Right ventricle myocardium inferior (tissue), 1 donor: ENCODE measurements around the gene RAD51B. TPM values are rescaled to one million over a fixed set of nuclear protein-coding genes. Genes with fewer than 3 reads are reported as not detected.
"Not testable (repeated sequence)": the region's sequence is repeated elsewhere in the genome, so short reads cannot be mapped to it uniquely, and the experiment has no call there.

Experiments
- ATAC-seq: fragments of 200-7000 bp; cut with Tn5 transposase; one replicate; pipeline ENCODE4 v1.9.1; 2020; ENCODE audit warnings: mild to moderate bottlenecking, moderate library complexity
- DNase-seq: peaks from one replicate; pipeline ENCODE4 v3.0.0; 2021; ENCODE audit errors: missing footprints
- intact Hi-C: fragments of 100-400 bp; cut with DNase I; formaldehyde crosslinking; loops from one replicate; pipeline ENCODE4 v1.11.0; 2022
- long read RNA-seq: library from polyadenylated mRNA; unstranded; transcript quantifications from one replicate; pipeline ENCODE4 v2.0.0, GENCODE V29; 2021
- total RNA-seq: library from RNA; stranded (reverse); fragmentation: NEBNext Ultra II Directional; extraction: Animal tissue kit (Norgen Biotek cat#: 25700); gene quantifications from one replicate; pipeline ENCODE4 v1.2.1, GENCODE V29; 2021
- donor health status: DM: no; HTN: yes; CAD: no; lungs with severe emphysema.

Gene RAD51B
- 4.1 TPM for total RNA-seq
- long read RNA-seq = 0 reads

DNA sequence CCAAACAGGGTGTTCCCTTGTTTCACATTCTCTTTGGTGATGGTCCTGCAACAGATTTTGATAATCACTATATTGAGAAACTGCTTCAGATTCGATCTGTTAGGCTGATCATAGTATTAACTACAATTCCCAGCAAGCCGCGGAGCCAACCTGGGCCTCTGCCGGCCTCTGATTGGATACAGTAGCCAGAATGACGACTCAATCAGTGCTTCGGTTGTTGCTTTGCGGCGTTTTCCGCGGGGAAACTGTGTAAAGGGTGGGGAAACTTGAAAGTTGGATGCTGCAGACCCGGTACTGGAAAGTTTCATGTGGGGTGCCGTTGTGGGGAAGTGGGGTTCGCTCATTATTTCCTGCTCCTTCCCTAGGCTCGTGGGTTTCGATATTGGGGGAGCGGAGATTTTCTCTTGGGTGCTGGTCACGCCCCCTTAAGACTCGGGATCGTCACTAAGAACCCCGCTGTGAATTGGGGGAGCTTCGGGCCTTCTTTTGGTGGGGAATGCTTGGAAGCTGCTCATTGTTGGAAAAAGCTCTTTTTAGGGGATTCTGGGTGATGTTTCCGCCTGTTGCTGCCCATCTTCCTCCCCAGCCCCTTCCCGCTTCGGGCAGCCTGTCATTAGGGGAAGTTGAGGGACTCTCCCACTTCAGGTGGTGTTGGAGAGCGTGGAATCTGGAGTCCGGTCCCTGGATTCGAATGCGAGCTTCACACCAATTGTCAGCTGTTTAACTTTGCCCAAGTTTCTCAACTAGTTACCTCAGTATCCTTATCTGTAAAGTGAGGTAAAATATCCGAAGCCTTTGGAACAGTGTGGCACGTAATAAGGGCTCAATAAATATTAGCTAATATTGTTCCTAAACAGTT lies at the start of gene RAD51B:
RAD51B (plus strand) TSS at position 217 of the 859 bp plus-strand sequence.
- peak; percentile 93 for DNase-seq
- intact Hi-C loops = no loop called here

GRCh38 chr14:67773844-67774377 lies 45.7 kb upstream of the RAD51B start:
- DNase-seq (no peak), ATAC-seq (no peak)
- intact Hi-C loops = no loop called here

More for the DNA sequence above, at the start of gene RAD51B:
- ATAC-seq = peak; percentile 85

GRCh38 chr14:67776653-67777322 lies 42.8 kb upstream of the RAD51B start:
- intact Hi-C loops = no loop called here
- ATAC-seq = no peak
- no peak for DNase-seq

- intact Hi-C loops = no loop called here
- DNase-seq = no peak
- no peak for ATAC-seq
These were observed 40.8 kb upstream of the RAD51B start for GRCh38 chr14:67778792-67779191.

DNA sequence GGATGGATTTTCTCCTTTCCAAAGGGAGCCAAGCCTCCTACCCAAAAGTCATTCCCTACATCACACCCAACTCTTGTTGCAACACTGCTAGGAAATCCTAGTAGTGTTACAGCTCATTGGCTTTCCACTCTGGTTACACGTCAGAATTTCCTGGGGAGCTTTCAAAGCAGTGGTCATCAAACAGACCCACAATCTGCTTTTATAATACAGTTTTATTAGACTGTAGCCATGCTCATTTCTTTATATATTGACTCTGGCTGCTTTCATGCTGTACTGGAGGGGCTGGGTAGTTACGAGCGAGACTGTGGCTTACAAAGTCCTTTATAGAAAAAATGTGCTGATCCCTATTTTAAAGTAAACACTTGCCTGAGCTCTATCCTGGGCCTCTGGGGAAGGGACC lies 37.5 kb upstream of the RAD51B start:
- ATAC-seq = no peak
- DNase-seq = no peak
- intact Hi-C loops = no loop called here

DNA sequence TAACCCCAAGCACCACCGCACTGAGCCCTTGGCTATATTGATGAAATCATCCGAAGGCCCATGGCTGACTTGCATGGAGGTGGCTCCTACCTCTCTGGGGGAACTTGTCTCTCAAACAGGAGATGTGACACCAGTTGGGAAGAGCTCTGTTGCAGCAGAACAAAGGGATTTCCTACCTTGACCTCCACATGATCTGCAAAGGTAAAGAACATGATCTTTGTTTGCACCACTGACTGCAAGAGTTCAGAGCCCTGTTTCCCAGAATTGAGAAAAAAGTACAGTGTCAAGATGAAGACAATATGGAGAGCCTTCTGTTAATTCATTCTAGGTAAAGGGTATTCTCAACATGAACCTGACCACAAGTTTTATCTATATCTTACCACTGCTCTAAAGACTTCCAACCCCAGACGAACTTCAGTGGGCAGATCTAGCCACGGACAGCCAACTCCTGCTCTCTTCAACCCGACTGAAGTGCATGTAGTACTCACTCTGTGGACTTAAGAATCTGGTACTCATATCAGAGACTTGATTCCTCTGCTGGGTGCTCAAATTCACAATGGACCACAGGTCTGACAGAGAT lies 35.2 kb upstream of the RAD51B start:
- intact Hi-C loops = no loop called here
- ATAC-seq (no peak), DNase-seq (no peak)

- peak; percentile 40 for ATAC-seq
- intact Hi-C loops = no loop called here
- no peak for DNase-seq
These were observed 34.1 kb upstream of the RAD51B start for GRCh38 chr14:67785270-67786109.

DNA sequence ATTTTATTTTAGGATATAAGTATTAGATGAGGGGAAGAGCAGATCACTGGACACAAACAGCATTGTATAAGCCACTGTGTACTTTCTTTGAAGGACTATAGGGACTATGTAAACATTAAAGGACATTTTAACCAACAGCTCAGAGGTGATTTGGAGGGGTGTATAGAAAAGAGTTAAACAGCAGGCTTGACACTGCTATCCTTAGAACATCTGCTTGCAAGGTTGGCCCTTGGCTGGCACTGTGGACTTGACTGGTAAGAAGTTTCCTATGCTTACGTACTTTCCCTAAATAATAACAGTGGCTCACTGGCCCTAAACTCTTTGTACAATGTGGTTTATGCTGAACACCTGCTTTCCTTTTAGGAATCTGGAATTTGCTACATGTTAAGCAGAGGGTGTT lies 31.9 kb upstream of the RAD51B start:
- DNase-seq = no peak
- intact Hi-C loops = no loop called here
- no peak for ATAC-seq

- no peak for ATAC-seq
- intact Hi-C loops = no loop called here
- DNase-seq = no peak
These were observed 20.8 kb upstream of the RAD51B start for GRCh38 chr14:67798731-67799130.

DNA sequence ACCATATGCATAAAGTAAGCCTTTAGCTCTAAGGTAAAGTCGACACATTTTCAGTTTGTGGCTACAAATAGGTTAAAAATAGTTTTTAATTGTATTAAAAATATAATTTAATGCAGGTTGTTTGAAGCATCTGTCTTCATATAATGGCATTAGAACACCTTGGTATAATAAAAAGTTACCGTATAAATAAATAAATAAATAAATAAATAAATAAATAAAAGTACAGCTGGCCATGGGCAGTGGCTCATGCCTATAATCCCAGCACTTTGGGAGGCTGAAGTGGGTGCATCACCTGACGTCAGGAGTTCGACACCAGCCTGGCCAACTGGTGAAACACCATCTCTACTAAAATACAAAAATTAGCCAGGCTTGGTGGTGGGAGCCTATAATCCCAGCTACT lies 18.8 kb upstream of the RAD51B start:
- ATAC-seq (no peak), DNase-seq (no peak)
- intact Hi-C loops = no loop called here

DNA sequence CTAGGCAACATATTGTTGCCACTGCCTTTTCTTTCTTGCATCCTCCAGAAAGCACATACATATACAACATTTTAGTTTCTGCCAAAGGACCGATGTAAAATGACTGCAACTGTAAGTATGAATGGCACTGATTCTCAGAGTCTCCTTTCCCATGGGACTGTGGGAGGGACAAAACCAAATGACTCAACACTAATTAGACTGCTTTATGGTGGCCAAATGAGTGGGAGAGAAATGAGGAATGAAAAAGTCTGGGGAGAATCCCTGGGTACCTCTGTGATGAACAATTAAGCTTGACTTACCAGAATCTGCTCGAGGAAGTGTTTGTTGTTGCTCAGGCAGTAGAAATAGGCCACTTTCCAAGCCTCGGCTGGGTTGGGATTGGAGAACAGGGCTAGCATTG lies 13.3 kb upstream of the RAD51B start:
- intact Hi-C loops = no loop called here
- ATAC-seq = no peak
- DNase-seq = no peak

GRCh38 chr14:67814821-67815220 lies 4.8 kb upstream of the RAD51B start:
- DNase-seq (no peak), ATAC-seq (no peak)
- intact Hi-C loops = no loop called here

GRCh38 chr14:67815573-67816225 lies 3.9 kb upstream of the RAD51B start:
- DNase-seq = no peak
- intact Hi-C loops = no loop called here
- ATAC-seq = no peak

GRCh38 chr14:67816326-67817002 lies 3.1 kb upstream of the RAD51B start, which contains the start of gene ZFYVE26:
TSS of gene ZFYVE26 (minus strand) at chr14:67816590. CDS start at chr14:67815963, 627 bp downstream.
- ATAC-seq (peak; percentile 95), DNase-seq (peak; percentile 92)
- intact Hi-C loops = no loop called here

DNA sequence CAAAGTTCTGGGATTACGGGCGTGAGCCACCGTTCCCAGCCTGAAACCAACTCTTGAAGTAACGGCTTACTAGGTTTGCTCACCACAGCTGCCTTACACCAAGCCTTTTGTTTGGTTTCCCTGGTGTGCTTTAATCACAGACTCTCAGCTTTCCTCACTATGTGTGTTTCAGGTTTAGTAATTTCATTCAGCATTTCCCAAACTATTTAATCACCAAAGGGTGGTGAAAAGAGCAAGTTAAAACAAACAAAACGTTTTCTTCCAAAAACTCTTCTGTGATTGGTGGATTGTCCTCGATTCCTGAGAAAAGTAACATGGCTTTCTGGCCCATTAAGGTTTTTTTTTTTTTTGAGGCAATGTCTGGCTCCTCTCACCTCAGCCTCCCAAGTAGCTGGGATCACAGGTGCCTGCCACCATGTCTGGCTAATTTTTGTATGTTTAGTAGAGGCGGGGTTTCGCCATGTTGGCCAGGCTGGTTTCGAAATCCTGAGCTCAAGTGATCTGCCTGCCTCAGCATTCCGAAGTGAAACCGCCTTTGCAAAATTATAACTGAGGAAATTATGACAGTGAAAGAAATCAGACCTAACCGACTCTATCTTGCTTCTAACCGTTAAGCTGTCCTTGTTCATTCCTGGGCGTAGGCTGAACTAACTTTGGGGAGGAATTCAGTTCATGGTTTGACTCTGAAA lies 1.7 kb upstream of the RAD51B start:
- ATAC-seq (no peak), DNase-seq (no peak)
- intact Hi-C loops = no loop called here

- DNase-seq, ATAC-seq, intact Hi-C loops: not testable (repeated sequence)
These were observed 1.1 kb upstream of the RAD51B start for GRCh38 chr14:67818476-67818875.

DNA sequence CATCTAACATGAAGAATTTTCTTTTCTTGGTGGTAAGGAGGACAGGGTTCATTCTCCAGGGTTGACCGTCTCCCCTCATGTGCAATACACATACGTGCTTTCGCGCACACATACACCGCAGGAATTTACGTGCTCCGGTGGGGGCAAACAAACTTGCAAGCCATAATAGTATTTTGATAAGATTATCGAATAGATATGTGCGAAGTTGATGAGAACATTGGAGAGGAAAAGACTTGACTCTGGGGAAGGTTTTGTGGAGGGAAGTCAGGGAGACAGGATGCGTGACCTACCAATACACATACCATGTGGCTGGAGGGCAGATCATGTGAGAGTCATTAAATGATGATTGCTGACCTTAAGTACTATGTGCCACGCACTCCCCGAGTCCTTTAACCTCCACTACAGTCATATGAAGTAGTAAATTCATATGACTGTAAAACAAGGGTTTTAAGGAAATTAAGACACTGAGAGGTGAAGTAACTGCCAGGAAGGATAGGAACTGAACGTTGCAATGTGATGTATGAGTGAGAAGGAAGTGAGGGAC lies 921 bp downstream of the RAD51B start:
- no peak for DNase-seq
- ATAC-seq = no peak
- intact Hi-C loops = no loop called here
